Mesenteric fat pad (tissue), 1 donor: Measurements from ENCODE around the gene KAZN. TPM values are rescaled to one million over a fixed set of nuclear protein-coding genes. Genes with fewer than 3 reads are reported as not detected.

Source experiments
- DNase-seq: peaks from one replicate; pipeline ENCODE4 v3.0.0-alpha.2; 2020; ENCODE audit warnings: low spot score
- total RNA-seq: library from RNA; stranded (reverse); fragmentation: NEBNext Ultra II Directional; extraction: Animal tissue kit (Norgen Biotek cat#: 25700); gene quantifications from one replicate; pipeline ENCODE4 v1.2.1, GENCODE V29; 2021
- donor health status: DM: yes; HTN: yes; CAD: no.

The KAZN gene
- total RNA-seq, 1 donor from 2014 or later, result 26.9 TPM

DNA sequence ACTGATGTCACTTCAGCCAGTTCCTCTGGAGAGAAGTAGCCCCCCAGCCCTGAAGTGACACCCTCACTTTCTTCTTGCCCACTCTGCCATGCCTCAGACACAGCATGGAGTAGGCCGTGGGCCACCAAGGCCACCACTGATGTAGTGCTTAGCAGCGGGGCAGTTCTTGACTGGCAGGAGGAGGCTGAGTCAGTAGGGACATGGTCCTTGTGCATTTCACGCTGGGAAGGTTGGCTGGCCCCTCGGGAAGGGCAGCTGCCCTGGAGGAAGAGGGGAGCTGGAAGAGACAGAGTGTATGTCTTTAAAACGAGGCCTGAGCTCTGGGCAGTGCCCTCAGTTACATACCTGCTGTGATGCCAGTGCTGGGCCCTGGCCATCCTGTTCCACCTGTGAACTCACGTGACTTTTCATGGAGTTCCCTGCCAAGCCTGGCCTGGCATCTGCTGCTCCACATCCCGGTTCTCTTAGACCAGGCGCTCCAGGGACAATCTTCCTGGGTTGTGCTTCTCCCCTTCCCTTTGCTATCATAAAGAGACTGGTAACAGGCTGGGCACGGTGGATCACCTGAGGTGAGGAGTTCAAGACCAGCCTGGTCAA lies 396.5 kb downstream of the KAZN start:
- no peak for DNase-seq

- no peak for DNase-seq
Measured at GRCh38 chr1:14996133-14997050, 397.9 kb downstream of the KAZN start.

- no peak for DNase-seq
Measured at GRCh38 chr1:14997646-14998276, 399.3 kb downstream of the KAZN start.

DNA sequence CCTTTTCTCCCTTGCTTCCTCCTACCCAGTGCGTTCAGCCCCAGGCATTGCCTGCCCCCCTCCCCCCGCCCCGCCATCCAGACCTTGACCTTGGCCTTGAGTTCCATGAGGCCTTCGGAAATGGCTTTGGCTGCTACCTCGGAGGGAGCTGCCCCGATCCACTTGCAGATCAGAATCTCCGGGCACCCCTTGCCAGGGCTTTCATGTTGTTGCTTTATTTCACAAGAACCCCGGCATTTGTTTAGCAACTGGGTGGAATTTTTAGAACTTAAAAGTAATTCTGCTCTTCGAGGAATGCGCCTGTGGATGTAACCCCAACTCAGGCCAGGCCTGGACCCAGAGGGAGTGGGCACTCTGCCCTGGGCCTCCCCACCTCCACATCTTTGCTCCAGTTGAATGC lies 401.0 kb downstream of the KAZN start:
- DNase-seq, result no peak

DNA sequence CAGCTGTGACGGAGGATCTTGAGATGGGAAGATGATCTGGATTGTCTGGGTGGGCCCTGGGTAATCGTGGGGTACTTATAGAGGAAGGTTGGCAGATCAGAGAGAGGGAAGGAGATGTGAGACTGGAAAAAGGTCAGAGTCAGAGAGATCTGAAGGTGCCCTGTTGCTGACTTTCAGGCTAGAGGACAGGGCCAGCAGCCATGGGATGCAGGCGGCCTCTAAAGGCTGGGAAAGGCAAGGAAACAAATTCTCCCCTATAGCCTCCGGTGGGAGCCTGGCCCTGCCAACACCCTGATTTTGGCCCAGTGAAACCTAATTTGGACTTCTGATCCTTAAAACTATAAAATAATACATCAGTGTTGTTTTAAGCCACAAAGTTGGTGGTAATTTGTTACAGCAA lies 401.5 kb downstream of the KAZN start:
- no peak for DNase-seq

DNA sequence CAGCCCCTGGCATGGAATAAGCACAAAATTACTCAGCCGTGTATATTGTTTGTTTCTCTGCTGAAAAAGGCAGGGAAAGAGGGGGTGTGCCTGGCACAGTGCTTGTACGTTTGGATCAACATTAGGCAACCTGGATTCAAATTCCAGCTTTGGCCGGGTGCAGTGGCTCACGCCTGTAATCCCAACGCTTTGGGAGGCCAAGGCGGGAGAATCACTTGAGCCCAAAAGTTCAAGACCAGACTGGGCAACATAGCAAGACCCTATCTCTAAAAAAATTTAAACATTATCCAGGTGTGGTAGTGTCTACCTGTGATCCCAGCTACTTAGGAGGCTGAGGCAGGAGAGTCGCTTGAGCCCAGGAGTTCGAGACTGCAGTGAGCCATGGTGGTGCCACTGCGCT lies 402.2 kb downstream of the KAZN start:
- DNase-seq, result no peak

GRCh38 chr1:15001317-15001915 lies 402.9 kb downstream of the KAZN start:
- no peak for DNase-seq

- no peak for DNase-seq
Measured at GRCh38 chr1:15002325-15002724, 403.8 kb downstream of the KAZN start.

GRCh38 chr1:15004396-15004795 lies 405.9 kb downstream of the KAZN start:
- DNase-seq, result no peak

GRCh38 chr1:15005116-15005515 lies 406.6 kb downstream of the KAZN start:
- DNase-seq, result no peak

- DNase-seq, result no peak
Measured at GRCh38 chr1:15007368-15007767, 408.9 kb downstream of the KAZN start.

DNA sequence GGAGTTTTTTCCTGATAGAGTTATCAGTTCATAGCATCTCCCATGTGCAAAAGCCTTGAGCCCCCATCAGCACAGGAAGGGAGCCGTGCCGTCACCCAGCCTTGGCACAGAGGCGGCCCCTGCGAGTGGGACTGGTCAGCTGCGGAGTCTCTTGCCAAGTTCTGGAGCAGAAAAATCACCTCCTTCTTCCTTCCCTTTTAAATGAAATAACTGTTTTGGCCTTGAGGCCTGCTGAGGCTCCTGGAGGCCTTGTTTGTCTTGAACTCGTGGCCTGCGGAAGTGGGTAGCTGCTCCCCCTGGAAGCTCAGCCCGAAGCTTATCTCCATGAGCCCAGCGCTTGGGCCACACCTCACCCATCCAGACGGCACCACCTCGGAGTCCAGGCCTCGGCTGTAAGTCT lies 409.4 kb downstream of the KAZN start:
- no peak for DNase-seq

- no peak for DNase-seq
Measured at GRCh38 chr1:15008783-15009729, 410.6 kb downstream of the KAZN start.

DNA sequence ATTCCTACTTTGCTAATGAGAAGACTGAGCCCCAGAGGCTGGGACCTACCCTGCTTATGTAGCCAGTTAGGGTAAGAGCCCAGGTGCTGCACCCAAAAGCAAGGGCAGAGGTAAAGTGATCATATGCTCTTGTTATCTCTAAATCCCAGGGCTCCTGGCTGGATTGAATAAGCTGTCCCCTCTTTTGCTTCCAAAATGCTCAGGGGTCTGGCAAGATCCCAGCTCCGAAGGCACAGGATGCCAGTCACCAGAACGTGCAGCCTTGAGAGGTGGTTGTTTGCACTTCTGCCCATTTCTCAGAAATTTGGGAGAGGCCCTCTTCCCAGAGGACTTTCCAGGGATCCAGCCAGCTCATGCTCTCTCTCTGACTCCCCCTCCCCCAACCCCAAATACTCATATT lies 412.7 kb downstream of the KAZN start:
- no peak for DNase-seq

GRCh38 chr1:15011661-15012060 lies 413.2 kb downstream of the KAZN start:
- no peak for DNase-seq

GRCh38 chr1:15012822-15013221 lies 414.3 kb downstream of the KAZN start:
- DNase-seq, result no peak

- no peak for DNase-seq
Measured at GRCh38 chr1:15013767-15014166, 415.3 kb downstream of the KAZN start.

DNA sequence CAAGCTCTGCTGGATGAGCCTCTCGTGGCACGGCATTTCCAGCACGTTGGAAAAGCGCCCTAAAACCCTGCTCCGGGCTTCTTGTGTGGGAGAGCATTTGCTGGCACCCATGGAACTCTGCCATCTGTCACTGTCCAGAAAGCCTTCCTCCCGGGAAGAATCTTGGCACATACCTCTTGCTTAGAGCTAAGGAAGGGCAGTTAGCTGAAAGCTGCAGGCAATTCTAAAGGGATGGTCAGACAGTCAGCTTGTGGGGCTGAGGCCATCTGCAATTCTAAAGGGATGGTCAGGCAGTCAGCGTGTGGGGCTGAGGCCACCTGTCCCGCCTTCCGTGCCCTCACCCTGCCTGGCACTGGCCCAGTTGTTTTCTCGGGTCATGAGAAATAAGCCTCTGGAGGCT lies 416.0 kb downstream of the KAZN start:
- no peak for DNase-seq

- no peak for DNase-seq
Measured at GRCh38 chr1:15016001-15016400, 417.5 kb downstream of the KAZN start.

GRCh38 chr1:15016526-15016925 lies 418.0 kb downstream of the KAZN start:
- DNase-seq, result no peak

DNA sequence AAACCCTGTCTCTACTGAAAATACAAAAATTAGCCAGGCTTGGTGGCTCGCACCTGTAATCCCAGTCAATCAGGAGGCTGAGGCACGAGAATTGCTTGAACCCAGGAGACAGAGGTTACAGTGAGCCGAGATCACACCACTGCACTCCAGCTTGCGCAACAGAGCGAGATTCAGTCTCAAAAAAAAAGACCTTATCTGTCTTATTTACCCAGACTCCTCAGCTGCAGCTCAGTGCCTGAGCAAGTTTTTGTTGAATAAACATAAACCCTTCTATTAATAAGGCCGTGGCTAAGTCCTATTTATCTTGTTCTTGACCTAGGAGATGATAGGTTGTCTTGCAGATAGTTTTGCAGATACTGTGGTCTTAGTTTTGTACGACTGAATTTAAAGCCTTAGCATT lies 418.6 kb downstream of the KAZN start:
- no peak for DNase-seq
